ENCODE results near the gene IL17RA. TPM values are rescaled to one million over a fixed set of nuclear protein-coding genes. Genes with fewer than 3 reads are reported as not detected.

IL17RA gene
- total RNA-seq, 1 donor from 2014 or later: 16.9 TPM

GRCh38 chr22:17060126-17060525 is 24.7 kb upstream of the IL17RA start:
- TF ChIP-seq CTCF (IDR thresholded peaks at IDR 0.05; ENCODE audit: partially characterized antibody, unreplicated experiment): no peak
- H3K27ac Mint-ChIP-seq (ENCODE audit: unreplicated experiment): no peak overlapping the region
- peaks cover 2% of the 10 kb centered on the region for H3K9me3 Mint-ChIP-seq (ENCODE audit: unreplicated experiment)
- no peaks in the 10 kb centered on the region for H3K36me3 Mint-ChIP-seq (ENCODE audit: unreplicated experiment)
- DNase-seq: no peak
- H3K4me3 Mint-ChIP-seq (ENCODE audit: unreplicated experiment): no peak overlapping the region
- H3K27me3 Mint-ChIP-seq (ENCODE audit: unreplicated experiment): no peaks in the 10 kb centered on the region
- H3K4me1 Mint-ChIP-seq (ENCODE audit: low read depth, unreplicated experiment): no peaks in the 10 kb centered on the region

DNA sequence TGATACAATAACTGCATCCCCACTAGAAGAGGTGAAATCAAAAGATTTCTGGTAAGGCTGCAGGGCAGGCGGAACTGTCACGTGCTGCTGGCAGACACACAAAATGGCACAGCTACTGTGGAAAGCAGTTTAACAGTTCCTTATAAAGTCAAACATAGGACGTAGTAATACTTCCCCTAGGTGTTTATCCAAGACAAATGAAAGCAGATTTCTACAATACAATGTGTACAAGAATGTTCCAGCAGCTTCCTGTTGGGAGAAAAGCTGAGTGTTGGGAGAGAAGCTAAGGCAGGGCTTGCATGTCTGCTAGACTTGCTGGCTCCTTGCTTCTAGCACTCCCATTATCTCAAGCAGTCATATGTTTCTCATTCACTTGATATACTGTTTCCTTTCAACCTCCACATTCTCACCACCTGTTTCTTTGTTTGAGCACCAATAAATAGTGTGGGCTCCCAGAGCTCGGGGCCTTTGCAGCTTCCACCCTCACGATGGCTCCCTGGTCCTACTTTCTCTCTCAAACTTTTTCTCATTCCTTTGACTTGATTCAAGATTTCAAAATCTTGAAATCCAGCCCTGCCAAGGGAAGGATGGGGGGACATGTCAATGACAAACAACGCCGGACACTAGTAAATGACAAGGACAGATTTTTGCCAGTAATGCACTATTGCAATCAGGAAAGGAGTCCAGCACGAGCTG is 21.2 kb upstream of the IL17RA start:
- Mint-ChIP-seq H3K4me1 (ENCODE audit: low read depth, unreplicated experiment) (no peaks in the 10 kb centered on the region), H3K27ac (ENCODE audit: unreplicated experiment) (no peak overlapping the region), H3K27me3 (ENCODE audit: unreplicated experiment) (peaks cover 2% of the 10 kb centered on the region), H3K9me3 (ENCODE audit: unreplicated experiment) (peaks cover 2% of the 10 kb centered on the region), H3K36me3 (ENCODE audit: unreplicated experiment) (no peaks in the 10 kb centered on the region), H3K4me3 (ENCODE audit: unreplicated experiment) (no peak overlapping the region)
- DNase-seq: no peak
- no peak for TF ChIP-seq CTCF (IDR thresholded peaks at IDR 0.05; ENCODE audit: partially characterized antibody, unreplicated experiment)

- Mint-ChIP-seq H3K27me3 (ENCODE audit: unreplicated experiment) (peaks cover 2% of the 10 kb centered on the region), H3K36me3 (ENCODE audit: unreplicated experiment) (no peaks in the 10 kb centered on the region), H3K9me3 (ENCODE audit: unreplicated experiment) (peaks cover 2% of the 10 kb centered on the region), H3K4me3 (ENCODE audit: unreplicated experiment) (no peak overlapping the region), H3K27ac (ENCODE audit: unreplicated experiment) (no peak overlapping the region), H3K4me1 (ENCODE audit: low read depth, unreplicated experiment) (no peaks in the 10 kb centered on the region)
- no peak for DNase-seq
- TF ChIP-seq CTCF (IDR thresholded peaks at IDR 0.05; ENCODE audit: partially characterized antibody, unreplicated experiment): no peak
Observed at GRCh38 chr22:17064498-17065100, 20.2 kb upstream of the IL17RA start.

- Mint-ChIP-seq H3K4me1 (ENCODE audit: low read depth, unreplicated experiment) (no peaks in the 10 kb centered on the region), H3K36me3 (ENCODE audit: unreplicated experiment) (no peaks in the 10 kb centered on the region), H3K9me3 (ENCODE audit: unreplicated experiment) (peaks cover 2% of the 10 kb centered on the region), H3K27ac (ENCODE audit: unreplicated experiment) (no peak overlapping the region), H3K27me3 (ENCODE audit: unreplicated experiment) (peaks cover 2% of the 10 kb centered on the region), H3K4me3 (ENCODE audit: unreplicated experiment) (no peak overlapping the region)
- DNase-seq: no peak
- no peak for TF ChIP-seq CTCF (IDR thresholded peaks at IDR 0.05; ENCODE audit: partially characterized antibody, unreplicated experiment)
Observed at GRCh38 chr22:17065433-17065832, 19.4 kb upstream of the IL17RA start.

DNA sequence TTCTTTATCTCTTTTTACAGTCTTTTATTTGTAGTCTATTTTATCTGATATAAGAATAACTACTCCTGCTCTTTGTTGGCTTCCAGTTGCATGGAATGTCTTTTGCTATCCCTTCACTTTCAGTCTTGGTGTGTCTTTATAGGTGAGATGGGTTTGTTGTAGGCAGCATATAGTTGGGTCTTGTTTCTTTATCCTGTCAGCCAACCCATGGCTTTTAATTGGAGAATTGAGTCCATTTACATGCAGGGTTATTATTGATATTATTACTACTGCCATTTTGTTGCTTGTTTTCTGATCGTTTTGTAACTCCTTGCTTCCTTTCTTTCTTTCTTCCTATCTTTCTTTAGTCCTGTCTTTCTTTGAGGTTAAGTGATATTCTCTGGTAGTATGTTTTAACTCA is 11.9 kb upstream of the IL17RA start:
- H3K27me3 Mint-ChIP-seq (ENCODE audit: unreplicated experiment): peaks cover 2% of the 10 kb centered on the region
- H3K9me3 Mint-ChIP-seq (ENCODE audit: unreplicated experiment): peaks cover 1% of the 10 kb centered on the region
- DNase-seq: no peak
- H3K4me1 Mint-ChIP-seq (ENCODE audit: low read depth, unreplicated experiment): no peaks in the 10 kb centered on the region
- H3K27ac Mint-ChIP-seq (ENCODE audit: unreplicated experiment): no peak overlapping the region
- no peak for TF ChIP-seq CTCF (IDR thresholded peaks at IDR 0.05; ENCODE audit: partially characterized antibody, unreplicated experiment)
- H3K36me3 Mint-ChIP-seq (ENCODE audit: unreplicated experiment): no peaks in the 10 kb centered on the region
- no peak overlapping the region for H3K4me3 Mint-ChIP-seq (ENCODE audit: unreplicated experiment)

Measured in glutamatergic neuron (in vitro differentiated cells).